ENCODE measurements around the gene NAAA. TPM values are rescaled to one million over a fixed set of nuclear protein-coding genes. Genes with fewer than 3 reads are reported as not detected.

Gene NAAA
- 33.0 and 41.0 TPM in 2 replicates for total RNA-seq

GRCh38 chr4:75940692-75941253 is at the start of gene NAAA:
NAAA (minus strand) TSS chr4:75941013; CDS start chr4:75940949, 64 bp downstream.

DNA sequence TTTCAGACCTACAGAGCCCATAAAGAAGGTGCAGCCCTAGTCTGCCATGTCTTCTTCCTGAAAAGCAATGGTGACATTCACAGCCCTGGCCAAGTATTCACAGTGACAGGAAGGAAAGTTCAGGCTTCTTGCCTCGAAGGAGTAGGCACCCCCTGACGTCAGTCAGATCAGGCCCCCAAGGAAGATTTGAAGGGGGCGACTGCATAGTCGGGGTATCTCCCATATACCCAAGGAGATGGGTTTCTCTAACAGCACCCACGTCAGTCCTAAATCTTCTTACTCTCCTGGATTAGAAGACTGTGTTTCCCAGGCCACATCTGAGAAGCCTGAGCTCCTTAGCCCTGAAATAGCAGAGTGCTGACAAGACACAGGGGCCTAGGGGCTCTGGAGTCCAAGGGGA is 38.5 kb downstream of the NAAA start, which contains the start of gene PPEF2:
TSS of gene PPEF2 (minus strand) at position 101 of the 400 bp plus-strand sequence. CDS start 6,127 bp downstream, outside the sequence.

Other genes with a start within 250 kb of the NAAA start
- 118 and 130 TPM in 2 replicates for gene USO1, start 216.4 kb downstream of the NAAA start, total RNA-seq
- gene PPEF2, start 38.6 kb downstream of the NAAA start, total RNA-seq, result not detected in 2 replicates
- 21.0 and 26.6 TPM in 2 replicates for gene SDAD1, start 49.9 kb upstream of the NAAA start, total RNA-seq
- gene CXCL9, start 66.5 kb upstream of the NAAA start, total RNA-seq, result under 0.01 TPM in 1 of 2 replicates, not detected in the other
- gene CXCL10, start 82.5 kb upstream of the NAAA start, total RNA-seq, result 0.09 and 0.28 TPM in 2 replicates
- 0.14 TPM in 1 of 2 replicates, not detected in the other for gene CXCL11, start 95.1 kb upstream of the NAAA start, total RNA-seq
- gene ART3, start 133.7 kb upstream of the NAAA start, total RNA-seq, result 0.09 and 0.28 TPM in 2 replicates
- gene NUP54, start 207.4 kb upstream of the NAAA start, total RNA-seq, result 44.4 and 57.5 TPM in 2 replicates

All from smooth muscle cell of bladder (primary cell).